IMR-90 (cell line): ENCODE measurements around the gene ZDHHC12.

Experiments used
- BHLHE40 ChIP-seq: fragments of 150-350 bp; IDR thresholded peaks from 2 replicates; pipeline ENCODE4 v1.6.1; 2016; ENCODE audit warnings: mild to moderate bottlenecking, low read depth, low read length
- CHD1 ChIP-seq: IDR thresholded peaks from 2 replicates; pipeline ENCODE4 v1.6.1; 2012; ENCODE audit warnings: low read depth, low read length, improper control_type of control experiment
- CTCF ChIP-seq: conservative IDR thresholded peaks from 2 replicates; pipeline ENCODE4 v1.5.1; 2012; ENCODE audit warnings: mild to moderate bottlenecking, low read depth, low read length, improper control_type of control experiment
- MAFK ChIP-seq: IDR thresholded peaks from 2 replicates; pipeline ENCODE4 v1.6.1; 2012; ENCODE audit warnings: low read depth, low read length, improper control_type of control experiment
- MXI1 ChIP-seq: IDR thresholded peaks from 2 replicates; pipeline ENCODE4 v1.6.1; 2012; ENCODE audit warnings: low read depth, mild to moderate bottlenecking, low read length, moderate library complexity, borderline replicate concordance
- NFE2L2 ChIP-seq: fragments of 150-350 bp; IDR thresholded peaks from 2 replicates; pipeline ENCODE4 v1.6.1; 2016; ENCODE audit warnings: low read depth, mild to moderate bottlenecking, low read length
- POLR2A ChIP-seq: IDR thresholded peaks from 2 replicates; pipeline ENCODE4 v1.6.1; 2012; ENCODE audit warnings: mild to moderate bottlenecking, low read depth, low read length
- RCOR1 ChIP-seq: IDR thresholded peaks from 2 replicates; pipeline ENCODE4 v1.6.1; 2012; ENCODE audit warnings: mild to moderate bottlenecking, low read length, improper control_type of control experiment; ENCODE audit not compliant: insufficient replicate concordance

GRCh38 chr9:128753627-128754026, 29.7 kb upstream of the ZDHHC12 start:
- TF ChIP-seq CTCF: no peak
- TF ChIP-seq MAFK: no peak
- TF ChIP-seq CHD1: no peak
- TF ChIP-seq POLR2A: no peak
- no peak for TF ChIP-seq NFE2L2
- TF ChIP-seq MXI1: no peak
- no peak for TF ChIP-seq BHLHE40
- TF ChIP-seq RCOR1: no peak
